ENCODE data around the gene CC2D2A.

- no peak for TF ChIP-seq CTCF (IDR thresholded peaks at IDR 0.05)
- no peak for TF ChIP-seq POLR2A (IDR thresholded peaks at IDR 0.05)
- TF ChIP-seq EP300 (IDR thresholded peaks at IDR 0.05): no peak
- no peak for TF ChIP-seq POLR2AphosphoS5 (IDR thresholded peaks at IDR 0.05)
Observed at GRCh38 chr4:15500701-15501100, 31.0 kb downstream of the CC2D2A start.
